Measurements from ENCODE around the gene CYGB.
"Not testable (repeated sequence)": the region's sequence is repeated elsewhere in the genome, so short reads cannot be mapped to it uniquely, and the experiment has no call there.

Gene CYGB

DNA sequence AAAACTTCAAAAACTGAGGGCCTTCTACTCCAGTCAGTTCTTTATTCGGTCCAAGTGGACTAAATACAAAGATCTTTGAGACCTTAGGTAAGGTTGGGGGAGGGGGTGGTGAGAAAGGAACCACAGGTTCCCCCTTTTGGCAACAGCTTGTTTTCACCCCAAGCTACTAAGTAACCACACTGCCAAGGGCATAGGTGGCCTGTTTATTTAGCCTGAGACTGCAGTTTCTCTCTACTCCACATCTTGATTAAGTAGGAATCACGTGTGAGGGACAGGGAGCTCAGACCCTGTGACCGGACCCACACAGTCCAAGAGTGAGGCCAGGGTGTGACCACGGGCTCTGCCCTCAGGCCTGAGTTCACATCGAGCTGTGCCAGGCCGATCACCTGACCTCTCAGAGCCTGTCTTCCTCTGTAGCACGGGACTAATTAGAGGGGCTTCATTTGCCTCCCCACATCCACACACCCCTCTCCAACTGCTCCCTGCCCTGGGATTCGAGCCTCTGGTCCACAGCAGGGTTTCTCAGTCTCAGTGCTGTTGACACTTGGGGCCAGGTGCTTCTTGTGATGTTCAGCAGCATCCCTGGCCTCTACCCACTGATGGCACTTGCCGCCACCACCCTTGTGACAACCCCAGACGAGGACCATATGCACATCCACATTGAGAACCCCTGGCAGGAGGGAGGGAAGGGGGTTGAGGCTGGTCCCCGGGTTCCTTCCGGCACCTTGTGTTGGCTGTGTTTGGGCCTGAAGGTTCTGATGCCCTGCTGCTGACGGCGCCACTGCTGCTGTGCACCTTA lies 30.3 kb upstream of the CYGB start:
- DNase-seq (ENCODE audit: low read depth), result no peak

DNA sequence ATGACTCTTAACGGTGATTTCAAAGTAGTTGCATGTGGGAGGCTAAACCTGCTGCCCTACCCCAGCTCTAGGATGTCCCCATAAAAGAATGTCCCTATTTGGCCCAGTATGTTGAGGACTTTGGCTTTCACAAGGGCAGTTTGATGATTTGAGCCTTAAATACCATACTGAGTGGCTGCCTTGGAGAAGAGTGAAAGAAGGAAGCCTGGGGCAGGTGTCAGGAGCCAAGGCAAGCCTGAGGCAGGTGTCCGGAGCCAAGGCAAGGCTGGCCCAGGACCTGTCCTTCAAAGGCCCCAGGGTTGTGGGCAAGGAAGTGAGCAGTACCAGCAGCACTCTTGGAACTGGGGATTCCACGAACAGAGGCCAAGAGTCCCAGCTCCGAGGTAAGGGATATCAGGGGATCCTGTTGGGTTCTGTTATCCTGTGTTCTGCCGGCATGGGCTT lies 29.5 kb upstream of the CYGB start:
- no peak for DNase-seq (ENCODE audit: low read depth)

DNA sequence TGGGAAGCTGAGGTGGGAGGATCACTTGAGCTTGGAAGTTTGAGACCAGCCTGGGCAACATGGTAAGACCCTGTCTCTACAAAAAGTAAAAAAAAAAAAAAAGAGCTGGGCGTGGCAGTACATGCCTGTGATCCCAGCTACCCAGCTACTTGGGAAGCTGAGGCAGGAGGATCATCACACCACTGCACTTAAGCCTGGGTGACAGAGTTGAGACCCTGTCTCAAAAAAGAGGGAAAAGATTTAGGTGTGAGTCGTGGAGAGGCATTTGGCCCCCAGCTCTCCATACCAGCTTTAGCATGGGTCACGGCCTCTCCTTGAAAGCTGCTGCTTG lies 29.1 kb upstream of the CYGB start:
- DNase-seq (ENCODE audit: low read depth), result no peak

DNA sequence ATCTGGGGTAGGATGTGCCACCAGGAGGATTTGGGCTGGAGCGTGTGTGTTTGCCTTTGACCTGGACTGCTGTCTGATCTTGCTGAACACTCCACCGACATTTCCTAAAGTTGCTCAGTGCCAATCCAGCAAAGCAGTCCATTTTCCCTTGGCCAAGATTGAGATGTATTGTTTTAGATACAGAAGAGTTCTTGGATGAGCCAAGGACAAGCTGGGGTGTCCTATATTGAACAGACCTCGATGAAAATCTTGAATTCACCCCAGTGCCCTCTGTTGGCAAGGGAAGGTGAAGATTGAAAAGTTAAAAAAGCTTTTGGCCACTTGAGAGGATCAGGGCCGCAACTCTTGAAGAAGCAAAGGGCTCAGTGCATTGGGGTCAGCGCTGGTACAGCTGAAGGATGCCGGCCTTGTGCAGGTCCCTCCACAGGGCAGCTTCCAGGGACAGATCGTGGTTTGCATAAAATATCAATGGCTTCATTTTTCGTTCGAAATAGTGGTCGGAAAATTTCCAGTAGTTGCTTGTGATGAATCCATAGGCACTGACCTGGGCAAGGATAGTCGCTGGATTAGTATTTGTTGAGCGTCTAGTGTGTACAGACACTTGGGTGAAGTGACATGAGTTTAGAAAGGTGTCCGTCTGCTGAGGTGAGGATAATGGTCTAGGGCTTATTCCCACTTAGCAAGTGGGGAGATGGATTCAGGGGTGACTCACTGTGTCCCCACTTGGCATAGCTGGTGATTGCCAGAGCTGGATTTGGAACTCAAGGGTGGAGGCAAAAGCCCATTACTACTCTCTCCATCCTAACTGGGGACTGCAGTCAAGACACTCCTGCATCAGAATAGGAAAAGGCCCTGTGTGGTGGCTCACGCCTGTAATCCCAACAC lies 28.5 kb upstream of the CYGB start:
- DNase-seq (ENCODE audit: low read depth), result no peak

DNA sequence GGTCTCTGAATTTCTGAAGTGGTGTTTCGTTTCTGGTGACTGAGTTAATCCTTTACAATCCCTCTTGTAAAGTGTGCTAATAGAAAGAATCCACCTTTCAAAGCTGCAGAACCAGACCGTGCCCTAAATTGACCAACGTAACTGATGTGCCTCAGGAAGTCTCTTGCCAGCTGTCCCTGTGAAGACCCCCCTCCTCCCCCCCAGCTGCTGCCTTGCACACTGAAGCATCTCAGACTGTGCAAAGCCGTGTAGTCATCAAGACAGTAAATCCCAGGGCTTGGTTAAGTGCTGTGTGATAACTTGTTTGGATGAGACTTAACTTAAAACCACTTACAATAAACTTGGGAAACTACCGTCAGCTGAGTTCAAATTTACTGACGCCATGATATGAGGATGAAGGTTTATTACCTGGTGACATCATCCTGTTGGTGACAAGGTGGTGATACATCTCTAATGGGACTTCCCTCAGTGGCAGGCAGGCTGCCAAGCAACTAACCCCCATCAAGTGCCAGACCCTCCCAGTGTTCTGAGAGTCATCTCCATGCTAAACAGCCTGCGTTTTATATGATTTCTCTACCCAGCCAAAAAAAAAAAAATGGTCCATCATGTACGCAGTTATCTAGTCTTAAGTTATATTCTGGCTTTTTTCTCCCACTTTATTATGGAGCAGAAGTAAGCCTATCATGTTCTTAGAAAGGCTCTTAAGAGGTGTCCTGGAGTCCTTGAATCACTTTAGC lies 27.6 kb upstream of the CYGB start:
- DNase-seq (ENCODE audit: low read depth), result not testable (repeated sequence)

DNA sequence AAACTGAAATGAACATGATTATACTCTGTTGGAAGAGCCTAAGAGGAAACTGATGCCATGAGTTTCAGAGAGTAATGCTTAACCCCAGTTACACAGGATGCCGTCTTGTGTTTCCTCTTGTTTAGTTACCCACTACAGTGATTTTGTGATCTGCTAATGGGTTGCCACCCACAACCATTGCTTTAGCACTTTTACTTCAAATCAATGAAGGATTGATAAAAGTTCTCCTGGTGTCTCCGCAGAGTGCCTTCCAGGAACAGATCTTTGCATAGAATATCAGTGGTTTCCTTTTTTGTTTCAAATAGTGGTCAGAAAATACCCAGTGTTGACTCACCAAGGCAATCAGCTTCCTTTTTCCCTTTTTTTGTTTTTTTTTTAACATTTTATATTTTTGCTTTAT lies 25.9 kb upstream of the CYGB start:
- not testable (repeated sequence) for DNase-seq (ENCODE audit: low read depth)

DNA sequence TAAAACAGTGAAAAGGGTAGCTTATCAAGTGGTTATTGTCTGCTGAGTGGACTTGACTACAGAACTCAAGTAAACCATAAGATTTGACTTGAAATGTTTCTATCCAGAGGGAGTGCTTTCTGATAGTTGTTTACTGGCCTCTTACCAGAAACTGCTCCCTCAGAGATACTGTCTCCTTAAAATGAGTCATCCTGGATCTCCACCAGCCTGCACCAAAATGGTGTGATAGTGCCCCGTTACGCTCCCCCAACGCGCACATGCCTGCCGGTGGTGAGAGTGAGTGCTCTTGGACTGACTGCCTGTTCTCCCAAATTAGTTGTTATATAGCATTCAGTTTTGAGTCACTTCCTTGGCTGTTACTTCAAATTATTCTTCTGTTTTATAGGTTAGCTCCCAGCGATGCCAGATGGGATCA lies 25.2 kb upstream of the CYGB start:
- DNase-seq (ENCODE audit: low read depth), result no peak

DNA sequence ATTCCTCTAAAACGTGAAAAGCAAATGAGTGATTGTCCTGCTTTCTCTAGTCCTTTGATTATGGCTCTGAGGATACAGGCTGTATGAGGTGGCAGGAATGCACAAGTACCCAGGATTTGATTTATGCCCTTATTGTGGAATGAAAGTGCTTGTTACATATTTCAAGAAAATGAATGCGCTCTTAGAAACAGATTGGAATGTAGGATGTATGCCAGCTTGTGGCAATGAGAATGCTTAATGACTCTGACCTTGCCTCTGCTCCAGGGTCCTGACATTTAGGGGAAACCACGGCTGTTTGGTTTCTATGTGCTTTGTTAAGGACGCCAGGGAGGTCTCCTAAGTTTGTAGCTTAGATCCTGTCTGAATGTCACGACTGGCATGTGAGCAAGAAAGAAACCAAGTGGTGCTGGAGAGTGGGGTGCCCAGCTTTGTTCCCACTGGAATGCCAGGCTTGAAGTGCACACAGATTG lies 24.3 kb upstream of the CYGB start:
- no peak for DNase-seq (ENCODE audit: low read depth)

DNA sequence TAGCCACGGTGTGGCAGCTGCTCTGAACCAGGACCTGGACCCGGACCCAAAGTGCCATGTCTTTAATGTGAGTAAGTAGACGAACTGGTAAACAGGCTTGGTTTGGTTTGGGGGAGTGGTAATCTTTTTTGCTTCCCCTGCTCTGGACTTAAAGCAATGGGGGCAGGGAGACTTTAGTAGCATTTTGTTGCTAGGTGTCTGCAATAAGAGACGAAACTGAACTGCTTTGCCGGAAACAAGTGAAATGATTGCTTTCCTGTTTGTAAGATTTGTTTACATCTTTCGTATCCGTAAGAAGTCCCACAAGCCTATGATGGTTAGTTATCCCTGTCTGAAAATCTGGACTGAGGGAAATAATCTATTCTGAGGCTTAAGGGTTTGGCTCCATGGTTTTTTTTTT lies 23.8 kb upstream of the CYGB start:
- DNase-seq (ENCODE audit: low read depth), result no peak

DNA sequence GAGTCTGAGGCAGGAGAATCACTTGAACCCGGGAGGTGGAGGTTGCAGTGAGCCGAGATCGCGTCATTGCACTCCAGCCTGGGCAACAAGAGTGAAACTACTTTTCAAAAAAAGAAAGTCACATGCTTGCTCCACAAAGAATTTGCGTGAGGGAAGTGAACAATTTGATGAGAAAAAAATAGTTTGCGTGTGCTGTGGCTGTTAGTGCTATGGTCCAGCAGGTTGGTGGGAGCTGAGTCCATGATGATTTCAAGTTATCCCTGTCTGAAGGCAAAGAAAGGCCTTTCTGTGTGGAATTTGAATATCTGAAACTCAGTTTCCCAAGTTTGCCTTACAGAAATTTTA lies 23.3 kb upstream of the CYGB start:
- DNase-seq (ENCODE audit: low read depth), result no peak

DNA sequence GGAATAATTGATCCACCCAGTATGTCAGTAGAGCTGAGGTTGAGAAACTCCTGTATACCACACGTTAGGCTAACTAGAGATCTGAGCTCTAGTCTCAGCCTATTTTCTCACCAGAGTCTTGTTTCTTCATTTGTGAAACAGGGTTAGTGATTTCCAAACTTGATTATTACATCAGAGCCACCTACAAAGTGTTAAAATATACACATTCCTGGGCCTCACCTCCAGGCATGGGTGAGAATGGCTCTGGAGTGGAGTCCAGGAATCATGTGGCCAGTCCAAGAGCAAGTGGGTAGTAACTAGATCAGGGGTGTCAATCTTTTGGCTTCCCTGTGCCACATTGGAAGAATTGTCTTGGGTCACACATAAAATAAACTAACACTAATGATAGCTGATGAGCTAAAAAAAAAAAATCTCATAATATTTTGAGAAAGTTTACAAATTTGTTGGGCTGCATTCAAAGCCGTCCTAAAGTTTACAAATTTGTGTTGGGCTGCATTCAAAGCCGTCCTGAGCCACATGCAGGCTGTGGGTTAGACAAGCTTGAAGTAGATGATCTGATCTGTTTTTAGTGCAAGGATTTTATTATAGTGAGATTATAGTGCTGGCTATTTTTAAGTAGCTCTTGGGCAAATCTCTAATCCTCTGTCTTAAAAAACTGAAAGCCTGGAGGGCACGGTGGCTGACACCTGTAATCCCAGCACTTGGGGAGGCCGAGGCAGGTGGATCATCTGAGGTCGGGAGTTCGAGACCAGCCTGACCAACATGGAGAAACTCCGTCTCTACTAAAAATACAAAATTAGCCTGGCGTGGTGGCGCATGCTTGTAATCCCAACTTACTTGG lies 22.7 kb upstream of the CYGB start:
- no peak for DNase-seq (ENCODE audit: low read depth)

DNA sequence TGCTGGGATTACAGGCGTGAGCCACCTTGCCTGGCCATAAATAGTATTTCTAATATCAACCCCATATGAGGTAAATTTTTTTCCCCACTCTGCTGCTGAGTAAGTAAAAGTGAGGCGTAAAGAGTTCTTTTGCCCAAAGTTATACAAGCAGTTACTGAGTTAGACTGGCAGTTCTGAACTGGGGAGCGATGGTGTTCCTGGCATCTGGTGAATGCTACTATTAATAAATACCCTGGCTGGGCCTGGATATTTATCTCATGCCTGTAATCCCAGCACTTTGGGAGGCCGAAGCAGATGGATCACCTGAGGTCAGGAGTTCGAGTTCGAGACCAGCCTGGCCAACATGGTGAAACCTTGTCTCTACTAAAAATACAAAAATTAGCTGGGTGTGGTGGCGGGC lies 22.0 kb upstream of the CYGB start:
- not testable (repeated sequence) for DNase-seq (ENCODE audit: low read depth)

DNA sequence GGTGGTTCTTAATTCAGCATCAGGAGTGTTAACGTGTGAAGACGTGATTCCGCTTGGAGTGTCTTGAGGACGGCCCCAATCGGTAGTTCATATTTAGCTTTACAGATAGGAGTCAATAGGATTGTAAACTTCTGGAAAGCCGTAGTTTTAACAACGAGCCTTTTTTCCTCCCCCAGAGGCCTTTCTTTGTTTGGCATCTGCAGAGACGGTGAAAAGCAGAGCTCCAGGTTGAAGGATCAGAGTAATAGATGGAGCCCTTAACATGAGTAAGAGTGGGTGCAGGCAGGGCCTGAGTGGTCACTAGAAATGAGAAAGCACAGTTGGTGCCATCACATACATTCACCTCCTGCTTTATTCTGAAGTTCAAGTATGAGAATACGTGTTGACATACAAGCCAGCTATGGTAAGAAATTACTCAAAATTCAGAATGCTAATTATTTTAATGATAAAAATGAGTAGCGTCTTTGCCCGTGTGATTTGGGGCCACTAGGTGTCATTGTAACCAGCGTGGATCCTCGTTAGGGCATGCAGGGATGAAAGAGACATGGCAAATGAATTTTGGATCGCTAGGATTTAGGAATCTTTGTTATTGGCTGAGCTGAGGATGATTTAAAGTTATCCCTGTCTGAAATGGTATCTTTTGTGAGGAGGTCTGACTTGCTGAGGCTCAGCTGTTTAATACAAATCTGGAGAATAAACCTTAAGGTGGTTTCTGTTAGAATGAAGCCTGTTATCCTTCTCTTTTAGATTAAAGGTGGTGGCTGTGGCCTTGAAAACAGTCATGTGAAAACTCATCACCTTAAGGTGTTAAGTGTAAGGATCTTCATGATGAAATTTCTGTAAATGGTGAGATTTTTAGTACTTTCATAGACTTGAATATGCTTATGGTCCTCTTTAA lies 20.9 kb upstream of the CYGB start:
- DNase-seq (ENCODE audit: low read depth), result no peak

DNA sequence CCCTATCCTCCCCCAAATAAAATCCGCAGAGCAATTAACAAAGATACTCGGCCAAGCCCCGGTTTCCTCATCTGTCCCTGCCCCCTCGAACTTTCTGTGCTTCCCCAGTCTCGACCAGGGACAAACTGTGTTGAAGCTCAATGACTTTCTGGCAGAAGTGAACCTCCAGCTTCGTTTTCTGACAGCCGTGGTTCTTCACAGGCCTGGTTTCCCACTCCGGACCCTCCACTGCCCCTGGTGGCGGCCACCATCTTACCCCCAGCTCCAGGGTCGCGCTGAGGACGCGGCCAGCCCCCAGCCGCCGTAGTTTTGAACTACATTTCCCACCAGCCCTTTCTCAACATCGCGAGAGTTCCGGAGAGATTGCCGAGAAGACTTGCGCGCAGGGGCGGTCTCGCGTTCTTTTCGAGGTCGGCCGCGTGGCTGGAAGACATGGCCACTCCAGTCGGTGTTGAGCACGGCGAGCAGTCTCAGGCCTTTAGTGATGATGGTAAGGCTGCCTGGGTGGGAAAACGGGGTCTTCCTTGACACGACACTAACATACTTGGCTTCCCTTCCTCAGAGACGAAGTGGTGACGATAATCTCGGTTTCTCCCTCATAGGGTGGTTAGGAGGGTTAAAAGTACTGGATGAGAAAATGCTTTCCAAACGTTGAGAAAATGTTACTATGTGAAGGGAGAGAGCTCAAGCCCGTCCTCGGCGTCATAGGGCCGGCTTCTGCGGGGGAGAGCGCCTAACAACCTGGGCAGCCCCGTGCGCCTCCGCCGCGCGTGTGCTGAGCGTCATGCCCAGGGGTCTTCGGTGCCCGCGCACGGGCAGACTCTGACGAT lies 20.1 kb upstream of the CYGB start:
- DNase-seq (ENCODE audit: low read depth), result peak; percentile 75

DNA sequence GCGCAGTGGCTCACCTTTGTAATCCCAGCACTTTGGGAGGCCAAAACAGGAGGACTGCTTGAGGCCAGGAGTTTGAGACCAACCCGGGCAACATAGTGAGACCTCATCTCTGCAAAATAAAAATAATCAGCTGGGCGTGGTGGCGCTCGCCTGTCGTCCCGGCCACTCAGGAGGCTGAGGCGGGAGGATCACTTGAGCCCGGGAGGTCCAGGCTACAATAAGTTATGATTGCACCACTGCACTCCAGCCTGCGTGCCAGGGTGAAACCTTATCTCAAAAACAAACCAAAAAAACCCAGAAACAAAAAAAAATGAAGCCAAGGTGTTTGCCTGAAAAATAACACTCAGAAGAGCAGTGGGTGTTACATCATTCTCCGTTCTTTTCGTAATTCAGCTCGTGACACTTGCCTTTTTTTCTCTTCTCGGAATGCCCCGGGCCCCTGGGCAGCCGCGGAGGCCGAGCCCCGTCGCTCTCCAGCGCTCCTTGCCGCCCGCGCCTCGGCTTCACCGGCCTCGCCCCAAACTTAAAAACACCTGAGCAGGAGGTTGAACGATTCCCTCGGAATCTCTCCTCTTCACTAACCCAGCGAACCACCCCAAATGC lies 19.4 kb upstream of the CYGB start:
- no peak for DNase-seq (ENCODE audit: low read depth)

DNA sequence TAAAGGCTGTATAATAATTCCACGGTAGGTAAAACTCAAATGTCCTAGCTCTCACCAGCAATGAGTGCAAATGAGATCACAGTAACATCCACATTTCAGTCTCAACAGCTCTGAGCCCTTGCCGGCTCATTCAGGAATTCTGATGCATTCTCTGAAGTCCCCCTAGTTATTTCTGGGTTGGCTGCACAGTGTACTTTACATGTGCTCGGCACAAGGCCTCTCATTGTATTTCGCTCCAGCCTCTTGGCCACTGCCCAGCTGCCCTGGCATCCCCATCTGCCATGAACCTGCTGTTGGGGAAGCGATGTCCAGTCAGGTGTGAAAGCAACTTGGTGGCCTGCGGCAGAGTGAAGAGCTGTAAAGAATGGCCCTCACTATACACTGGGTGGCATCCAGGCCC lies 16.6 kb upstream of the CYGB start:
- DNase-seq (ENCODE audit: low read depth), result no peak

DNA sequence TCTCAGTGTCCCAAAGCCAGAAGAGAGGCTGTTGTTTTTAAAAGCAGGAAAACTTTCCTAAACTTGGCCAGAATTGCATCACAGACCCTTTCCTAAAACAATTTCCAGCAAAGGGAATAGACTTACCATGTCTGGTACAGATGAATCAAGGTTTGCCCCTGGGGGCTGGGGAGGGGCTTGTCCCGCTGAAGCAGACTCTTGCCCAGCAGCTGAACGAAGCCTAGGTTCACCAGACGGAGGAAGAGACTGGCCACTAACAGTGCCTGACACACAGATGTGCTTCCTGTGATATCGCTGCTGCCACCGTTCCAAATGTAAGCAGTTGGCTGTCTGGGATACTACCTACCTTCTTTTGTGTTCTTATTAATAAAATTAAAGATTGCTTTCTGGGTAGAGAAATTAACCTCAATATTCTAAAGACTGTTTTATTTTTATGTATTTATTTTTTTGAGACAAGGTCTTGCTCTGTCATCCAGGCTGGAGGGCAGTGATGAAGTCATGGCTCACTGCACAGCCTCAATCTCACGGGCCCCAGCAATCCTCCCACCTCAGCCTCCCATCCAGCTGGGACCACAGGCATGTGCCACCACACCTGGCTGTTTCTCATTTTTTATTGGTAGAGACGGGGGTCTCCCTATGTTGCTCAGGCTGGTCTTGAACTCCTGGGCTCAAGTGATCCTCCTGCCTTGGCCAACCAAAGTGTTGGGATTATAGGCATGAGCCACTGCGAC lies 15.8 kb upstream of the CYGB start:
- DNase-seq (ENCODE audit: low read depth), result no peak

DNA sequence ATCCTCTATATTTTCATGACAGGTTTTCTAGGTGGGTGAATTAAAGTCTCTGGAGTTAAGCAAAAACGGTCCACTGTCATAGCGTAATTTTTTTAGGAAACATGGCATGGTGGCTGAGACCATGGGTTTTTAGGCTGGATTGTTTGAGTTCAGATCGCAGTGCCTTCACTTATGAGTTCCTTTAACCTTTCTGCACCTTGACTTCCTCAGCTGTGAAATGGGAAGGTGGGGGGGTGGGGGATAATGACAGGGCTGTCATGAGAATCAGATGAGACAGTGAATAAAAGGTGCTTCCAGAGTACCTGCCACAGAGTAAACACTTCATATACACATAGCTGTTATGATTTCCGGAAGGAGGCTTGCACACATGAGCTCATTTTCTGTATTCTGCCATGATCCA lies 14.2 kb upstream of the CYGB start:
- no peak for DNase-seq (ENCODE audit: low read depth)

Measured in stimulated activated CD8-positive, alpha-beta memory T cell treated with anti-CD3 and anti-CD28 coated beads, Interleukin-15, amount 100 ng/mL, for 24 hours (primary cell).